Activated T-helper 9 cell treated with anti-CD3 and anti-CD28 coated beads, Interleukin-2, amount 50 U/mL, for 16 hours (primary cell): Measurements from ENCODE around the gene MGRN1.

ENCODE experiments used
- DNase-seq: peaks from one replicate; pipeline ENCODE4 v3.0.0-alpha.2; 2020; ENCODE audit warnings: low read depth

MGRN1 gene

DNA sequence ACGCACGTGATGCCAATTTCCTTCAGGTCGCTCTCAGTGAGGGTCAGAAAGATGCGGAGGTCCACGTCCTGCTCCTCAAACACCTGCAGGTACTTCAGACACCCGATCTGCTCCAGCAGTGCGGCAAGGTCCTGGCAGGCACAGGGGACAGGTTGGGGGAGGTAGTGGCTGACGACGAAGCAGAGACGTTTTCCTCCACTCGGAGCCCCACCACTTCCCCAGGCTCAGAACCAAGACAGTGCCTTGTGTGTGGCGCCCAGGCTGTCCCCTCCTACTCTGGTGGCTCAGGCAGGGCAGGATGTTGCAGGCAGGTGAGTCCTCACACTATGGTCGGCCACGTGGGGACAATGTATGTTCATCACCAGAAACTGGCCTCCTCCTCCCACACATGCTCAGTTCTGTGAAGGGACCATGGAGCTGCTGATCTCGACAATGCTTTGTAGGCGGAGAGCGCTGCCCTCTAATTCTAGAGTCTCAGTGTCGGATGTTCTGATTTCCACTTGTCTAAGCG, 74.5 kb downstream of the MGRN1 start:
- no peak for DNase-seq

DNA sequence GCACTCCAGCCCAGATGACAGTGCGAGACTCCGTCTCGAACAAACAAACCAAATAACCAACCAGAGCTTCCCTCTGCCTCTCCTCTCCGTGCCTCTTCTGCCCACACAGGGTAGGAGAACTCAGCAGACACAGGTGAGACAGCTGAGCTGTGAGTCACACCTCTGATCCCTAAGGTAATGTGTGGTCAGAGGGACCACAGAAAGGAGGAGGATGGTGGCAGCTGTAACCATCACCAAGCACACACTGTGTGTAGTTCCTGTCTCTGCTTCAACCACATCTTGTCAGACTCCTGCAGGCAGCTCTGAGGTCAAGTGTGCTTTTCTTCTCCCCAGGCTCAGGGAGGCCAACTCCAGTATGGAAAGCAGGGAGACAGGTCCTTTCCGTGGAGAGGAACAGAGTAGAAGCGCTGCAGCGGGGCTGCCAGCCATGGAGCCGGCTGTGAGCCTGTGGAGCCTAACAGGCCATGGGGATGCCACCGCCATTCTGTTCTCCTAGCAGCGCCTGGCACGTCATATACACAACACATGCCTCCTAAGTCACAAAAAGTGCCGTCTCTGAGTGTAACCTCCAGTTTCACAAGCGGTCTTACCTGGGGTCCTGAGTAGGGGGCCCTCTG, 75.9 kb downstream of the MGRN1 start:
- DNase-seq = no peak

DNA sequence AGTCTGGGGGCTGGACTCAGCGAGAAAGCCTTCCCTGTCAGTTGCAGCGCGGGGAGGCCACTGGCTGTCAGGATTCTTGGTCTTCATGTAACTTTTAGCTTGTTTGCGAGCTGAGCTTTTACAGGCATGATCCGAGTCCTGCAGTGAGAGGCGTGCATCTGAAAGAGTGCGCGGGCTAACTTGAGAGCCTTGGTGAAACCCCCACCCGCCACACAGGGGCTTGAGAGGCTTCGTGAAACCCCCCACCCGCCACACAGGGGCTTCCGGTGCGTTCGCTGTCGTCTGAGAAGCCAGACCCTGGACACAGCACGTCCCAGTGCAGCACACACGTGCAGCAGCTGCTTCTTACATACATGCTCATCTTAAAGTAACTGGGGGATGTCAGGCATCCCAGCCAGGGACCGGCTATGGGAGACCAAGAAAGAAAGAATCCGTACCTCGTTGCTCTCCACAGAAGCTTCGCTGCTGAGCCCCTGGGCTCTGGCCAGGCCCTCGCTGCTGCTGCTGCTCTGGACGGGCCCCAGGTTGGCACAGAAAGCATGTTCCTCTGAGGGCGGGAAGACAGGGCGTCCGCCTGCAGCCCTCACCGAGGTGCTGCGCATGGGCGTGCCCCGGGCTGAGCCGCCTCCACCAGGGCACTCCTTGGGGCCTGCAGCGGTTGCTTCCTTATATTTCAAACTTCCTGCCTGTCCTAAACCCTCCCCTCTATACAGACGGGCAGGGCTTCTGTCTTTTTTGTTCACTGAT, 76.5 kb downstream of the MGRN1 start:
- DNase-seq = no peak

DNA sequence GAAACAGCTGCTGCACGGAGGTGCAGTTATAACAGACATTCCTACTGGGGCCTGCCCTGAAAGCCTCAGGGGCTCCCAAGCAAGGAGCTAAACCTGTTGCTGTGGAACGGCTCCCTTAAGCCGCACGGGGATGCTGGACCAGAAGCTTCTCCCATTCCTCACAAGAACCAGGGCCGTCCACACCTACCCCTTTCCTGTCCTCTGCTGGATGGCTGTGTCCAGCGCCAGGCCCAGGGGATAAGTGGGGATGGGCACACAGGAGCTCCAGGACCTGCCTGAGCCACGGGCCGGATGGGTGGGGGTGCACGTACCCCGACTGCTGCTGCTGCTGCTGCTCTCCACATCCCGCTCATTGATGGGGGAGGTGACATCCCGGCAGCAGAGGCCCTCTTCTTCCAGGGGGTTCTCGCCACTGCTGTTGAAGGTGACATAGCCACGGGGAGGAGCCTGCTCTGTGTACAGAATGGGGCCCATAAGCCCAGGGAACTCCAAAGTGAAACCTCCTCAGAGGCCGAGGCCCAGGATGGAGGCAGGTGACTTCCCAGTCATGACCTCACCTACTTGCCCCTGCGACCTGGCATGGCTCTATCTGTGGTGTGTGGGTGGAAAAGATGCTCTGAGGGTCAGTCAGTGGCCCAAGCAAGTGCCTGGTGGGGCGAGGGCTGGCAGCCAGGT, 77.3 kb downstream of the MGRN1 start:
- DNase-seq = no peak

DNA sequence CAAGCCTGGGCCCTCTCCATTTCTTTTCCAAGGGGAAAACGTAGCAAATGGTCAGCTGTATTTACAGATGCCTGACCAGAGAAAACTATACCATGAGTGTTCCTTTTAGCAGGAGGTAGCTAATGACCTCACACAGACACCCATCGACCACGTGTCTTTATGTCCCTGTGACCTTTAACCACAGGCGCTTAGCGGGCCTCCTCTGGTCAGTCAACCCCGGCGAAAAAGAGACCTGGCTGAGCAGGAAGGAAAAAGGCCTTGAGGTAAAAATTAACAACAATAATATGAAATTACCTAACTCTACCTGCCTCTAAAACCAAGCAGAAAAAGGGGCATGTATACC, 77.8 kb downstream of the MGRN1 start:
- no peak for DNase-seq

DNA sequence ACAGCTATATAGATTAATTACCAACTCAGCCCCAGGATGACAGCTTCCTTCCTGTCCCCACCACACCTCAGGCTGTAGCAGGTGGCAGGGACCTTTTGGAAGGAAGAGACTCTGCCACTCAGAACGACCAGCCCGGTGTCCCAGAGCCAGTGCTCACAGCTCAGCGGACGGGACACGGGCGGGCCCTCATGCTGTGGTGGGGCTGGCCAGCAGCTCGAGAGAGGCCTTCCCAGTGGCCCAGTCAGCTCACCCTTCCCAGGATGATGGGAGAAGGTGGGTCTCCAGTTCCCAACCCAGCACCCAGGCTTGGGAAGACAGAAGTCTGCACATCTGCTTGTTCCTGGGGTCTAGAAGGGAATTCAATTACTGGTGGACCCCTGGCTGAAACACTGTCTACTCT, 79.3 kb downstream of the MGRN1 start:
- no peak for DNase-seq

DNA sequence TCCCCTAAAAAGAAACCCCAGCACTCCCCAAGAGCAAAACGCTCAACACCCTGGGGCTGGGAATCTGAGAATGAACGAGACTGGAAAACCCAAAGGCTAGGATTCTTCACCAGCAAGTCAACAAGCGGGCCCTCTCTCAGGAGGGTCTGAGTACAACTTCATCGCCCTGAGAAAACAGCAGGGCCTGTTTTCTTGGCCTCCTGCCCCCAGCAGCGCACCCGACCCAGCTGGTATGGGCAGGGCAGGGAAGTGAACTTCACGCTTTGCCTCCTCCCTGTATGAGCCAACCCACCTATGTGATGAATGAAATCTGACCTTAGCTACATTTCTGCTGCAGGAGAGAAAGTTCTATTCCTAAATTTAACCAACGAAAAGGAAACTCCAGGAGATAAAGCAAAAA, 79.9 kb downstream of the MGRN1 start:
- no peak for DNase-seq

DNA sequence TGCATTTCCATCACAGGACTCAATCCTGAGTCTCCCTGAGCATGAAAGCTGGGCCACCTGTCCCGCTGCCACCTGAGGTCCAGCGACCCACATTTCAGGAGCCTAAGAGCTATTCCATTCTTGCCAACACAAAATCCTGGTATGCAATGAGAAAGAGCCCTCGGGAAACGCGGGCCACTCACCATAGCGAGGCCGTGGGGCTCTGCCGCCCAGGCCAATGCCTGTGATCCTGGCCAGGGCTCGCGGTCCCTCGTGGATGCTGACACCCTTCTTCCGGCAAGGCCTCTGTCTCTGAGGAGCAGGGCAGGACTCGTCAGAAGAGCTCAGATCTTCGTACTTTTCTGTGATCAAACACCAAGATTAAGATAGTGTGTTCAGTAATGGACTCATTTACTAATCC, 80.3 kb downstream of the MGRN1 start:
- DNase-seq = no peak

DNA sequence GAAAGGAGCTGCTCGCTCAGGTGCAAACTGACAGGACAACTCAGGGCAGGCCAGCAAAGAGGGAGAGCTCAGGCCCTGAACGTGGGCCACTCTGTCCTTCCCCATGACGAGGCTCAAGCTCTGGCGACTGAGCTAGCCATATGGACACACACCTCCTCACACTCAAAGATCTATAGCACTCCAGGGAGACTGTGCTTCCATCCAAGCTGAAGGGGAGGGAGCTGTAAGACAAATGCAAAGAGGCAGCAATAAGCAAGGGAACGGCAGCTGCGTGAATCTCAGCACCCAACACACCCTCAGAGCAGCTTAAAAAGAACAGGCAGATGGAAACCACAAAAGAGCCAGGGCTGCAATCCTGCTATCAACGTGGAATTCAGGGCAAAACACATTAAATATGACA, 82.2 kb downstream of the MGRN1 start:
- DNase-seq = no peak

DNA sequence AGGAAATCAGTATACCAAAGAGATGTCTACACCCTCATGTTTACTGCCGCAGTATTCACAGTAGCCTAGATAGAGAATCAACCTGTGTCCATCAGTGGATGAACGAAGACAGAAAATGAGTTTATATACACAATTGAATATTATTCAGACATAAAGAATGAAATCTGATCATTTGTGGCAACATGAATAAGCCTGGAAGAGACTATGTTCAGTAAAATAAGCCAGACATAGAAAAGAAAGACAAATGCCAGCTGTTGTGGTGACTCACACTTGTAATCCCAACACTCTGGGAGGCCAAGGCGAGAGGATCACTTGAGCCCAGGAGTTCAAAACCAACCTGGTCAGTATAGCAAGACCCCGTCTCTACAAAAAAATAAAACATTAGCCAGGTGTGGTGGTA, 84.9 kb downstream of the MGRN1 start:
- DNase-seq = no peak

DNA sequence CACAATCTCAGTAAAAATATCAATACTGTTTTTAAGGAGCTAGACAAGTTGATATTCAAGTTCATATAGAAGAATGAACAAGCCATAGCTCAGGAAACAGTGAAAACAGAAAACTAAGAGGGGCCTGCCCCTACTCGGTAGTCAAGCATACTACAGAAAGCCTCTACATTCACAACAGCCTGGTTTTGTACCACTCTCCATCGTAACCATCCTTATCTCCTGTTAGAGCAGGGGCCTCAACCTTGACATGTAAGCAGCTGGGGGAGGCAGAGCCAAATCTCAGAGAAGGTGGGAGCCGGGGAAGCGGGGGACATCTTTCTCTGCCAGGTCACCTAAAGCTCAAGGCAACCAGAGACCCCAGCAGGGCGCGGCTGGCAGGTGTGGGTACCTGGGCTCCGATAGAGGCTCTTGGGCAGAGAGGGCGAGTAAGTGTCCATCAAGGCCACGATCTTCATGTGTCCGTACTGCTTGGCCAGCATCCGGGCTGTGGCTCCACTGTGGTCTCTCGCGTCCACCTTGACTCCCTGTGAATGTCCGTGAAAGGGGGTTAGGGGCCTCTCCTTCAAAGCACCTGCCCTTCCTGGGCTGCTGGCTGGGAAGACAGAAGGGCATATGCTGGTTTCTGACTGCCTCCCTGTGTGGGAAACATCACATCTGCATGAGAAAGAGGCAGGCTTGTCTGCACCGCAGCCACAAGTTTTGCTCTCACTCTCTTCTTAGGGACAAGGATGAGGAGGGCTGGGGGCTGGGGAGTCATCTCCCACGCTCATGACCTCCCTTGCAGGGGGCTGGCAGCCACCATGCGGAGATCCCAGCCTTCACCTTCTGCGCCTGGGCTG, 89.3 kb downstream of the MGRN1 start:
- no peak for DNase-seq

DNA sequence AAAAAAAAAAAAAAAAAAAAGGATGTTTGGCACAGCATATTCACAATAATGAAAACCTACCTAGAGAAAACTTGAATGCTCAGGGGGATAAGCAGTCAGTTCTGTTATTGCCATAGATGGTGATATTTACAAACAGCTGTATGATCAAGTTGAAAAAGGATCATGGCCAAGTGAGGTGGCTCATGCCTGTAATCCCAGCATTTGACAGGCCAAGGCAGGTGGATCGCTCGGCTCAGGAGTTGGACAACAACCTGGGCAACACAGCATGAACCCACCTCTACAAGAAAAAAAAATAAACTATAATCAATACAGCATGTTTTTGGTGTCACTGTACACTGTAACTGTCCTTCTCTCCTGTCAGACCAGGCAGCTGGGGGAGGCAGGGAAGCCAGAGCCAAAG, 90.4 kb downstream of the MGRN1 start:
- DNase-seq = no peak

DNA sequence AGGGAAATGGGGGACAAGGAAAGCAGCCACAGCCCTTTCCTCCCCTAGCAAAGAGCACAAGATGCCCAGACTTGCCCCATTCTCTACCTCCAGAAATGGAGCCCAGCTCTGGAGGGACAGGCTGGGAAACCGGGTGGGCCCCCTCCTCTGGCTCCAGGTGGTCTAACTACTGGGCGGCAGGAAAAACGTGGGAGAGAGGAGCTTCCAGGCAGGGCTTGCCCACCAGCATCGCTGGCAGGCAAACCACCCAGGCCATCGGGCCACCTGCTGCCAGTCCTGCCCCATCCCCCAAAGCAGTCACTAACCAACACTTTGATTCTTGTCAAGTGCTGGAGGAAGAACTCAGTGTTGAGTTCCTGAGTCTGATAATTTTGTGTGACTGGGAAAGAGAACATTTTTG, 93.8 kb downstream of the MGRN1 start:
- DNase-seq = no peak

DNA sequence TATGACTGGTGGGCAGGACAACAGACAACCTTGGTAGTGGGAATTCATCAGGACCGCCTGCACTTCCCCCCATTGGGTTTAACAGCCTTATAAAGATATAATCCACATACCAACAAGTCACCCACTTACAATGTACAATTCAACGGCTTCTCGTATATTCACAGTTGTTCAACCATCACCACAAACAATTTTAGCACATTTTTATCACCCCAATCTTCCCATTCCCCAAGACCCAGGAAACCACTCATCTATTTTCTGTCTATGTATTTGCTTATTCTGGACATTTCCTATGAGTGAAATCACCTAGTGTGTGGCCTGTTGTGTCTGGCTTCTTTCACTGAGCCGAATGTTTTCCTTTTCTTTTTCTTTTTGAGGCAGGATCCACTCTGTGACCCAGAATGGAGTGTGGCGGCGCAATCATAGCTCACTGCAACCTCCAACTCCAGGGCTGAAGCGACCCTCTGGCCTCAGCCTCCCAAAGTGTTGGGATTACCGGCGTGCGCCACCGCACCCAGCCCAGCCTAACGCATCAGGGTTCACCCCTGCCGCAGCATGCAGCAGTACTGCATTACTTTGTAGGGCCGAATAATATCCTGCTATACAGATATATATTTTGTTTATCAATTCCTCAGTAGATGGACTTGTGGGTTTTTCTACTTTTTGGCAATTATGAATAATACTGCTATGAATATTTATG, 98.6 kb downstream of the MGRN1 start:
- DNase-seq = no peak

DNA sequence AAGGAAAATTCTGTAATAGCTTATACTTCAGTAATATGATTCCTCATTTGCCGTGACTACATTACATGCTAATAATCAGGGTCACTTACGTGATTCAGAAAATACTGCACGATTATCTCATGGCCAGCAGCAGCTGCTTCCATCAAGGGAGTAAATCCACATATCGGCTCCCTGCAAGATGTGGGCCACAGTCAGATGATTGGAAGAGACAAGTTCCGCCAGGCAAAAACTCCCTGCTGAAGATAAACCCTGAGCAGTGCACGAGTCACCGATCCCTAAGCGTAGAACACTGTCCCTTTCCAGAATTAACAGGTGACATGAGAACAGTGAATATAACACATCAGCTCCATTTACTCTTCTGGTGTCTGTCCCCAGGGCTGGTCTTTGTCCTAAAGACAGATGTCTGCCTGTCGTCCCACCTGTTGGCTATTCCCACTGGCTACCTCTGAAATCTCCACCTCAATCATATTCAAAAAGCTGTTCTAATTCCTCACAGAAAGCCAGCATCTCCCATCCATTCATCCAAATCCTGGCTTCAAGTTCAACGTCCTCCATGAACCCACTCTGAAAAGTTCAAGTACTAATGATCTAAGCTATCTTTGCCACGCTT, 100.1 kb downstream of the MGRN1 start:
- no peak for DNase-seq

DNA sequence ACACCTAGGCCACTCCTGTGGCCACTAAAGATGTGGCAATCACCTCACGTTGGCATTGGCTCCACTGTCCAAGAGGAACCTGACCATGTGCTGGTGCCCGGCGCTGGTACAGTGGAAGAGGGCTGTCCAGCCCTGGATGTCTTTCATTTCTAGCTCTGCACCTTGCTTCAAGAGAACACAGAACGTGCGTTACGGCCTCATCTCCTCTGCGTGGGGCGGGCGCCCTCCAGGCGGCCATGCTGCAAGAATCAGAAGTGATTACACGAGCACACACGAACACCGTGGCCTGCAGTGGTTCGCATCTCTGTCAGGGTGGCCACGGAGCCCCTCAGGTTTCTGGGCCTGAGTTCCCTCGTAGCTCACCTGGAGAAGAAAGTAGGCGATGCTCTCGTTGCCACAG, 102.0 kb downstream of the MGRN1 start:
- DNase-seq = no peak

DNA sequence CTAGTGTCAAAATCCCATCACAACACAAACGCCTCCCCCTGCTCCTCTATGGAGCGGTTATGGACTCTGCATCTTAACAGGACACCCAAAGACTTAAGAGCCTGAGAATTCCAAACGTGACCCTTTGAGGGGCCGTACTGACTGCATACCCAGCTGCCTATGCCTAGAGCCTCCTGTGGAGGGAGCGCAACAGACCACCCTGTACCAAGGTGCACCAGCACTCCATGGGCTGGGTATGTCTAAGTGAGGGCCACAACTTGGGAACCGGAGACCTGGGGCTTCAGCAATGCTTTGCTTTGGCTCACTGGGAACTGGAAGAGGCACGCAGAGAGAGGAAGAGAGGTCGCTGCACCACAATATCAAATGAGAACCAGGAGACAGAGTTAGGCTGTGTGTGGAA, 104.0 kb downstream of the MGRN1 start:
- DNase-seq = no peak

DNA sequence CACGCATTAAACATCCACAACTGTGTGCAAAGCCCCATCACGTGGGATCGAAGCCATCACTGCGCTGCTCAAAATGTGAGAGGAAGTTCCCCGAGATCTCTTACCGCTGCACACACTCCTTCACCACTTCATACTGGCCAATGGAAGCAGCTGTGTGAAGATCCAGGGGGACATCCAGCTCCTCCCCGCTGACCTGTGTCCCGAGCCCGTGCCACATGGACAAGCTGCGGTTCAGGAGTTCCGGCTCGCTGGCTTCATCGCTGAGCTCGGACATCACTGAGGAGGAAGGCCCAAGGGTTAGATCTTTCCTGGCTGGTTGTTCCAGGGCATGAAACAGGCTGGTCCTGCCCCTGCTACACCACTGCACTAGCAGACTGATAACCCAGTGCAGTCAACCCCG, 105.2 kb downstream of the MGRN1 start:
- DNase-seq = no peak

DNA sequence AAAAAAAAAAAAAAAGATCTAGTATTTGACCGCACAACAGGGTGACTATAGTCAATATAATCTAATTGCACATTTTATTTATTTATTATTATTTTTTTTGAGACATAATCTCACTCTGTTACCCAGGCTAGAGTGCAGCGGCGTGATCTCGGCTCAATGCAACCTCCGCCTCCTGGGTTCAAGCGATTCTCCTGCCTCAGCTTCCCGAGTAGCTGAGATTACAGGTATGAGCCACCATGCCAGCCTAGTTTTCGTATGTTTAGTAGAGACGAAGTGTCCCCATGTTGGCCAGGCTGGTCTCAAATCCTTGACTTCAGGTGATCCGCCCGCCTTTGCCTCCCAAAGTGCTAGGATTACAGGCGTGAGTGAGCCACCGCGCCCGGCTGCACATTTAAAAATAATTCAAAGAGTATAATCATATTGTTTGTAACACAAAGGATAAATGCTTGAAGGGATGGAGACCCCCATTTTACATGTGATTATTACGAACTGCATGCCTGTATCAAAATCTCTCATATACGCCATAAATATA, 108.7 kb downstream of the MGRN1 start:
- no peak for DNase-seq

DNA sequence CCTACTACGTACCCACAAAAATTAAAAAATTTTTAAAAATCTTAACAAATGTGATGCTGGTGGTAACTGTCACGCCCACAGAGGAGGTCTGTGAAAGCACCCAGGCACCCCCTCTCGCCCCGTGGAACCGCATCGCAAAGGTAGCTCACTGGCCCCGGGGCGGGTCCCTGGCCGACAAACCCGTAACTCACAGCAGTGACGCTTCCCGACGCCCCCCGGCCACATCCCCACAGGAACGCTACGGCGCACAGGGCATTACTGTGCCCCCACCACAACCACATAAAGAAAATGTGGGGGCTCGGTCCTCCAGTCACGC, 109.1 kb downstream of the MGRN1 start:
- no peak for DNase-seq

DNA sequence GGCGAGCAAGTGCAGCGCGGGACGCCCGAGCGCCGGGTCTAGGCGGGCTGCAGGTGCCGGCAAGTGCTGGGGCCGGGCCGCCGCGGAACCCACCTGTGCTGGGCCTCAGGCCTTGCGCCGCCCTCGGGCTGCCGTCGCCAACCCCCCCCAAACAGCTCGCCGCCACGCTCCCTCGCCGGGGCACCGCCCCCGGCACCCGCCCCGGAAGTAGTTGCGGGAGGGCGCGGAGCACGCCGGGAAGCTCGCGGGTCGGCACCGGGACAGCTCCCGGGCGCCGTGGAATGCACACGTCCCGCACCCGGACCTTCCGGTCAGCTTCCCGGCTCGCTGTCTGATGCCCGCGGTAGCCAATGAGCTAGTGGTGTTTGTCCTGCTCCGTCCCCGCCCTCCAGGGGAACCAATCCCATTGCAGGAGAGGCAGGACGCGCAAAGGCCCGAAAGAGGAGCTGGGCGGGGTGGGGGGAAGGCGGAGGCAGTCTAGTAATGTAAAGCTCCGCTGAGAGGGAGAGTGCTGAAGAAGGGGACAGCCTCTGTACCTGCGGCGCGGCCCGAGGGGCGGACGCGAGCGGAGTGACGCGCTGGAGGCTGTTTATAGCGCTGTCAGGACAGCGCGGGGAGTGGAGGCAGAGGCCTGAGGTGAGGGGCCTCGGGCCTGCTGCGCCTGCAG, 109.6 kb downstream of the MGRN1 start, which contains the start of the genes ANKS3 and DNAAF8:
Gene ANKS3 (minus strand): TSS at position 209 of the 667 bp plus-strand sequence. CDS start 4,122 bp downstream, outside the sequence.
Gene DNAAF8 (plus strand): TSS at position 475 of the 667 bp plus-strand sequence. CDS start 1,978 bp downstream, outside the sequence.
- DNase-seq = peak; percentile 76
